ENCODE measurements around the gene ISG20L2.
A peak's percentile ranks its signal among the peaks of the same experiment; 100 is the strongest.

Gene ISG20L2

DNA sequence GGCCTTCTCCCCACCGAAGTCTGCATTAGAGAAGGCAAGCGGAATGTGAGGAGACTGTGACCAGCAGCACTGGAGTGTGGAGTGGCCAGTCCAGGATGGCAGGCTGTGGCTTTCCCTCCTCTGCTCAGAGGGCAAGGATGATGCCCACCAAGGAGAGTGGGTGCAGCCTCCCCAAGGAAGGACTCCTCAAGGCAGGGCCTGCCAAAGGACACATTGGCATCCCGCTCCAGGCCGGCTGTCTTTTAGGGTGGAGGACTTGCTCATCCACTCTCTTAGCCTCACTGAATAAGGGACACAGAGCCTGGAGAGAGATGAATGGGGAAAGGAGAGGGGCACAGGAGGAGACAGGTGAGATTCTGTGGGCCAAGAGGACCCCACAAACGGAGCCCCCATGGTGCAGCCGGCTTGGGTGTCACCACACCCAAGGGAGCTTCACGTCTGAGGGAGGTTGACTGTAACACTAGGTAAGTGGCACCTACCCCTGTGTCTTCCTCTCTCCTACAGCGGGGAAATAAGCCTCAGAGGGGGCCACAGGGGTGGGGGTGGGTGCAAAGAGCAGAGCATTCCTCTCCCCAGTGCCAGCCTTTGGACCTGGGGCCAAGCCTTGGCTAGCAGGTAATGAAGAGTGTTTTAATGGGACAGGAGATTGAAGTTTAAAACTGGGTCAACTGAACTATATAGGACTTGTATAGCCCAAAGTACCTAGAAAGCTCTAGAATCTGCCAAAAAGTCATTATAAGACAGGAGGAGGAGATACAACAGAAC is 47.2 kb downstream of the ISG20L2 start:
- DNase-seq (ENCODE audit: low read depth in 1 of 2, low spot score in 1 of 2): no peak
- no peak for TF ChIP-seq JUND (IDR thresholded peaks at IDR 0.05; ENCODE audit: low read depth)
- in situ Hi-C loops (cut with HindIII; ENCODE audit: low pct_unique_long_range_greater_than_20kb, low sequenced_read_pairs): no loop called here

DNA sequence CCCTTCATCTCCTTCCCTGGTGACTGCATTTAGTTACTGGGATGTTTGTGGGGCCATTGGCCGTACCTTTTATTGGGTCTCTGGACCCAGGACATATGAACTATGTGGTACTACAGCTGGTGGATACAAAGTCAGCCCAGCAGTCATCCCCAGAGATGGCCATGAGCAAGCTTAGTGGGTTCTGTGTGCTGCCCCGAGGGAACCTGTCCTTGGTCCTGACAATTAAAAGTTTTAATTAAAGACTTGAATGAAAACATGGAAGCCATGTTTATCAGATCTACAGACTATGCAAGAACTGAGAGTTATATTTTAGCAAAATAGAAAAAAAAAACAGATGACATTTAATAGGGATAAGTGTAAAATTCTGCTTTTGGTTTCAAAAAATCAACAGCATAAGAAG is 48.5 kb downstream of the ISG20L2 start:
- in situ Hi-C loops (cut with HindIII; ENCODE audit: low pct_unique_long_range_greater_than_20kb, low sequenced_read_pairs): no loop called here
- DNase-seq (ENCODE audit: low read depth in 1 of 2, low spot score in 1 of 2): no peak
- TF ChIP-seq JUND (IDR thresholded peaks at IDR 0.05; ENCODE audit: low read depth): no peak

DNA sequence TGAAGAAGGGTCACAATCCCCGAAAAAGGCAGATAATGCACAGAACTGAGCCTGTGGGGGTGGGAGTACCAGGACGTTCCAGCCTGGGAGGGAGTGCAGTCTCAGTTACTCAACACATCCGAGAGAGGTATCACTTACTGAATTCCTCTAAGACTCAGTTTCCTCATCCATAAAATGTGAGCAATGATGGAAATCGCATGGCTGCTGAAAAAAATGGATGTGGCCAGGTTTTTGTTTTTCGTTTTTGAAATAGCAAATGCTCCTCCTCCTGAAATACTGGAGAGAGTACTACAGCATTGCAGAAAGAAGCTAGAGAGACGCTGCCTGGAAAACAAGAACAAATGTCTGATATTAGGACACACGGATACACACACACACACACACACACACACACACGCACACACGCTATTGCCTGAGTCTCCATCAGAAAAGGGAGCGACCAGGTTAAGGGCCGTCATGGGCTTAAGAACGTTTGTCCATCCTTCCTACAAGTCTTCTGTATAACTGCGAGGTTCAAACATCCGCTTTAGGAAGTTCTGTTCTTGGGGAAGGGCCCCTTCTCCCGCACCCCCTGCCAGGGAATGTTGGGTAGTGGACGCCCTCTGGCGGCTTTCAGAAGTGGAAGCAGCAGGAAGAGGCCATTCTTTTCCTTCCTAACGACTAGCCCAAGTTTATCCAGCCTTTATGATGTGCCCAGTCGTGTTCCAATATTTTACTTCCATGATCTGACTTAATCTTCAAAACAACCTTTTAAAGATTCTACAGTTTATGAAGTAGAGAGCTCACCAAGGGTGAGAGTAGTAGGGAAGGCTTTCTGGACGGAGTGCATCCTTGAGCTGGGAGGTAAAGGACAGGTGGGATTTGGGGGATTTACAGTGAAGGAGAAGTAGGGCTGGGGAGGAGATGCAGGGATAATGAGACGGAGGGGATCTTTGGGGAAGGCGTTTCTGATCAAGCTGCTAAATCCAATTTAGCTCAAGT is 50.7 kb downstream of the ISG20L2 start:
- DNase-seq (ENCODE audit: low read depth in 1 of 2, low spot score in 1 of 2): peak; percentile 83 to 91
- in situ Hi-C loops (cut with HindIII; ENCODE audit: low pct_unique_long_range_greater_than_20kb, low sequenced_read_pairs): no loop called here
- TF ChIP-seq JUND (IDR thresholded peaks at IDR 0.05; ENCODE audit: low read depth): no peak

DNA sequence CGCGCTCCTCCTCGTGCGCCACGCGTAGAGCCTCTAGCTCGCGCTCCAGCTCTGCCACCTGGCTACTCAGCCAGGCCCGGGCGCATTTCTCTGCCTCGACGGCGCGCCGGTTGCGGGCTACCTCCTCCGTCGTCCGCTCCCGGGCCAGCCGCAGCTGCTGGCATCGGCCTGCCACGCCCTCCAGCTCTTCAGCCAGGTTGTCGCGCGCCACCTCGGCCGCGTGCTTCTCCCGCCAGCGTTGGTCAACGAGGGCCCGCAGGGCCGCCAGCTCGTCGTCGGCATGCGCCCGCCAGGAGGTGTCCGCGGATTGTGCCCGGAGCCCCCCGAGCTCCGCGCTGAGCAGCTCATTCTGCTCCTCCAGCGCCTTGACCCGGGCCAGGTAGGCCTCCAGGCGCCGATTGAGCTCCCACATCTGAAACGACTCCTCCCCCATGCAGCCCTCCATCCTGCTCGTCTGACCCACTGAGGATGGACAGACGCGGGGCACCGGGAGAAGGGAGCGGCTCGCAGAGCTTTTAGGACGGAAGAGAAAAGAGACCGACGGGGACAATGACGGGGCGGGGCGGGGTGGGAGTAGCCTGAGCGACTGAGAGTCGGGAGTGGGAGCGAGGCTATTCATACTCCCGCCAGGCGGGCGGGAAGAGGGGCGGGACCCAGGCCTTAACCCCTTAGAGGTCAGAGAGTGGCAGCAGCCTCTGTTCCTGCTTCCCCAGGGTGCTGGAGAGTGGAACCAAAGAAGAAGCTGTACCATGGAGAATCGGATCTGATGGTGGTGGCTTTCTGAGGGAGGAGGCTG is 51.5 kb downstream of the ISG20L2 start, which contains the start of gene NES:
Gene NES (minus strand): TSS at position 588 of the 796 bp plus-strand sequence. CDS start 143 bp downstream, at position 445.
- no peak for TF ChIP-seq JUND (IDR thresholded peaks at IDR 0.05; ENCODE audit: low read depth)
- in situ Hi-C loops (cut with HindIII; ENCODE audit: low pct_unique_long_range_greater_than_20kb, low sequenced_read_pairs): no loop called here
- peak; percentile 64 to 67 for DNase-seq (ENCODE audit: low read depth in 1 of 2, low spot score in 1 of 2)

DNA sequence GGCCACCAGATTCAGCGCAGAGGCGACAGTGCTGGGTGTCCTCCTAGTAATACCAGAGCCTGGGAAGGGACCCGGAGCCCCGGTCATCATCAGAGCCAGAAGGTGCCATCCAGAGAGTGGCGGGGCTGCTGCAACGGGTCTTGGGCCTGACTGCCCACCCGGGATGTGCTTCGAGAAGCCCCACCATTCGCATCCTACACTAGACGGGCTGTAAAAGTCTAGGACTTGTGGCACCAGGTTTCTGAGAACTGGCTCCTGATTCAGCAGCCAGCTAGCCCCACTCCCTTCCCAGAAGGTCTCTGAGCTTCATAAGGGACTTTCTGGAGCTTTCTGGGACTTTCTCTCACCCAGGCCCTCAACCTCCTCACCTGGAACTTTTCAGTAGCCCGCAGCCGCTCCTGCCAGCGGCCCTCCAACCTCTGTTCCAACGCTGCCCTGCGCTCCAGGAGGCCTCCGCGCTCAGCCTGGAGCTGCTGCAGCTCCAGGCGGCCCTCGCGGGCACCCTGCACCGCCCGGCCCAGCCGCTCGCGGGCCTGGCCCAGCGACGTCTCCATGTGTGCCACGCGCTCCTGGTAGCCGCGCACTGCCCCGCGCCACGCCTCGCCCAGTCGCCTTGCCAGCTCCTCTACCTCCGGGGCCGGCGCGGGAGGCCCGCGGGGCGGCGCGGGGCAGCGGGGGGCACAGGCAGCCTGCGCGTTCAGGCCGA is 52.3 kb downstream of the ISG20L2 start:
- no peak for TF ChIP-seq JUND (IDR thresholded peaks at IDR 0.05; ENCODE audit: low read depth)
- DNase-seq (ENCODE audit: low read depth in 1 of 2, low spot score in 1 of 2): no peak
- in situ Hi-C loops (cut with HindIII; ENCODE audit: low pct_unique_long_range_greater_than_20kb, low sequenced_read_pairs): no loop called here

DNA sequence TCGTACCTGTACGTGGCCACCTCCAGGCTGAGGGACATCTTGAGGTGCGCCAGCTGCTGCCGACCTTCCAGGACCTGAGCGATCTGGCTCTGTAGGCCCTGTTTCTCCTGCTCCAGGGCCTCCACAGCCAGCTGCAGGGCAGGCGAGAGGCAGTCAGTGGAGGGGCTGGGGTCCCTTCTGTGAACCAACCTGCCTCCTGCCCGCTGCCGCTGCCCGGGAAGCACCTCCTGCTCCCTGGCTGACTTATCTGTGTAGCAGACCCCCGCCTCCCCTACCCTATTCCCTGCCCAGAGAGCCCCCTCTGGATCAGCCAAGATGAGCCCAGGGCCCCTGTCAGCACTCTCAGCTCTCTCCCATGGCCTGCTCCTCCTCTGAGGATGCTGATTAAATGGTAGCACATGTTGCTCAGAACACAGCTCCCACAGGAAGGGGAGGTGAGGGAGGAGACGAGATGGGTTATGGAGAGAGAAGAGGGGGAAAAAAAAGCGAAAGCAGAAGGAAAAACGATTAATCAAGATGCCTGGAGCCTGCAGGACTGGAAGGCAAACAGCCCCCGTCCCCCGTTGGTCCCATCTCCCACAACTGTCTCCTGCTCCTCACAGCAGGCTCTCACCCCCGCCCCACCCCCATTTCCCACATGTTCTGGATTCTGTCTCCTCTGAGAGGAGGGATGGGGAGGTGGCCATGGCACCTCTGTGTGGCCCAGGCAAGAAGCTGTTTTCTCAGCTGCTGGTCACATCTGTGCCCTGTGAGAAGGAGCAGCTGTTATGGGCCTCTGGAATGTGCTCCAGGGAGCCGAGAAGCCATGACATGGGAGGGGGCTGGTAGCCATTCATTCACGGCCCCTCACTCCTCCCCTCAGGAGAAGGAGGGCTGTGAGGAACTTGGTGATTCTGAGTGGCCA is 53.1 kb downstream of the ISG20L2 start:
- no peak for TF ChIP-seq JUND (IDR thresholded peaks at IDR 0.05; ENCODE audit: low read depth)
- in situ Hi-C loops (cut with HindIII; ENCODE audit: low pct_unique_long_range_greater_than_20kb, low sequenced_read_pairs): no loop called here
- DNase-seq (ENCODE audit: low read depth in 1 of 2, low spot score in 1 of 2): no peak

DNA sequence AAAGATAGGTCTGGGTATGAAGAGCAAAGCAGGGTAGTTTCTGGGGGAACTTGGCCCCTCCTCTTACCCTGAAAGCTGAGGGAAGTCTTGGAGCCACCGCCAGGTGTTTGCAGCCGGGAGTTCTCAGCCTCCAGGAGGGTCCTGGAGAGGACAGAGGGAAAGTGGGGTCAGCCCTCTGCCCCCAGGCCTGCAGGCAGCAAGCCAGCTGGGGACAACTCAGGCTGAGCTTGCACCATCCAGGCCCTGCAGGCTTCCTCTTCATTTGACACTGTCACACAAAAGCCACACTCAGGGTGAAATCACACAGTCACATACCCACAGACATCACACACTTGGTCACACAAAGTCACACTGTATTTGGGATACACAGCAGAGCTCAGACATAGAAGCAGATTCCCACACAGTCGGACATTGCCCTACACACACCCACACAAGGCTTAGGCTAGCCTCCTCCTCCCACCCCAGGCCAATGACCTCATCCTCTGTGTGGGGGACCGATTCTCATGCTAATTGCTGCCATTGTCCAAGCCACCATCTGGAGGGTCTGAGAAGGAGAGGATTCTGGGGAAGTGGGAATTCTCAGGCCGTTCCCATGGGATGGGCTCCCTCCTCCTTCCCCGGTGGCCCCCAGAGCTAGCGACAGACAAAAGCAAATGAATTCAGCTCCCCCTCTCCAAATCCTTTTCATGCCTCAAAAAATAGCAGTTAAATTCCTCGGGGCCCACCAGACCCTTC is 55.0 kb downstream of the ISG20L2 start:
- no peak for TF ChIP-seq JUND (IDR thresholded peaks at IDR 0.05; ENCODE audit: low read depth)
- no peak for DNase-seq (ENCODE audit: low read depth in 1 of 2, low spot score in 1 of 2)
- in situ Hi-C loops (cut with HindIII; ENCODE audit: low pct_unique_long_range_greater_than_20kb, low sequenced_read_pairs): no loop called here

Measured in T47D (cell line).